ENCODE results near the gene MFNG.

The MFNG gene

GRCh38 chr22:37492428-37493344, 6.5 kb upstream of the MFNG start:
- DNase-seq (ENCODE audit: low spot score) = peak; percentile 55

DNA sequence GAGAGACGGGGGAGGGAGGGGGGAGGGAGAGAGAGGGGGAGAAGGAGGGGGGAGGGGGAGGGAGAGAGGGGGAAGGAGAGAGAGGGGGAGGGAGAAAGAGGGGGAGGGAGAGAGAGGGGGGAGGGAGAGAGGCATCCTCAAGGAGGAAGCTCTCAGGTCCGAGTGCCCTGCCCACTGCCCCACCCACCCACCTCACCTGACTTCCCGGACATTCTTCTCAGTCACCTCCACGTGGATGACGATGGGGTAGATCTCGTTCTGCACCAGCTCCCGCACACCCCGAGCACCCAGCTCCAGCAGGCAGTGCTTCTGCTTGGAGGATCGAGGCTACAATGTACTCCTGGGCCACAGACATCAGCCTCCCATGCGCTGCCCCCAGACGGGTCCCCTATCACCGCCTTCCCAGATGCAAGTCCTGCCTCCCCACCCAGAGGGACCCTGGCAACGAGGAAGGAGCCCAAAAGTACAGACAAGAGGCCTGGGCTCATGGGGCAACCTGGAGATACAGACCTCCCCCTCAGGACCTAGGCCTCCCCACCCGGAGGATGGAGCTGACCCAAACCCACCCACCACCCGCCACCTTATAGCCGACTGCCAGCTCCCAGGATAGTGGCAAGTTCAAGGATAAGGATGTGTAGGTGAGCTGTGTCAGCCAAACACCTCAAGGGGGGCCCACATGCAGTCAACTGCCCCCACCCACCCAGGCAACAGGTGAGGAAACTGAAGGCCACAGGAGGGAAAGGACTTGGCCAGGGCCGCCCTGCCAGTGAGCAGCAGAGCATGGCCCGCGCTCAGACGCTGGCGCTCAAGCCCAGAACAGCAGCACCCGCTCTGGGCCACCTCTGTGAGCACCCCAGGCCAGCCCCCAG, 5.6 kb upstream of the MFNG start:
- no peak for DNase-seq (ENCODE audit: low spot score)

DNA sequence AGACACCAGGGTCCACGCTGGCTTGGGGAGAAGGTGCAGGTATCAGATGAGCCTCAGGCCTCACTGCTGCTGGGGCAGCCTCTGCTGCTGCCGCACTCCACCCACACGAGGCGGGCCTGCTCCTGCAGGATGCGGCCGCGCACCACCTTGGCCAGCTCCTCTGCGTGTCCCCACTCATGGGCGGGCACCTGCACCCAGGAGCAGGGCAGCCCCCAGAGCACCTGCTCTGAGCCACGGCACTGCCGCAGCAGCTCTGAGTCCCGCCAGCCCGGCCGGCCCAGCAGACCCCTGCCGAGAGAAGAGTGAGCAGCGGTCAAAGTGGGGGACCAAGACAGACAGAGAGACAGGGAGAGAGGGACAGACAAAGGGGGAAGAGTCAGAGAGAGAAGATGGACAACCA, 4.9 kb upstream of the MFNG start:
- no peak for DNase-seq (ENCODE audit: low spot score)

- DNase-seq (ENCODE audit: low spot score) = no peak
Observed at GRCh38 chr22:37489983-37490382, 3.8 kb upstream of the MFNG start.

GRCh38 chr22:37488337-37489135, 2.4 kb upstream of the MFNG start:
- DNase-seq (ENCODE audit: low spot score) = no peak

DNA sequence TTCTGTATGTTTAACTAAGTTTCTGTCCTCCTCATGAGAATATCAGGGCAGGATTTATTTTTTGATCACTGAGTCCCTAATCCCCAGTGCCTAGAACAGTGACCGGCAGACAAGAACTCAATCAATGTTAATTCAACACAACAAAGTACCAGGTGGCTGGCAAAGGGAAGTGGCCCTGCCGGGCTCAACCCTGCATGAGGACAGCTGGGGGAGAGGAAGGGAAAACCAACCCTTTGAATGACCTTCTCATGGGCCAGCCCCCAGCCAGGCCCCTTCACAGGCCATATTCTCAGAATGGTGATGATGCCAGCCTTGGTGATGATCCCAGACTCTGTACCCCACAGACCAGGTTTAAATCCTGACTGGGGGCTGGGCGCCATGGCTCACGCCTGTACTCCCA, 1.4 kb upstream of the MFNG start:
- DNase-seq (ENCODE audit: low spot score) = no peak

DNA sequence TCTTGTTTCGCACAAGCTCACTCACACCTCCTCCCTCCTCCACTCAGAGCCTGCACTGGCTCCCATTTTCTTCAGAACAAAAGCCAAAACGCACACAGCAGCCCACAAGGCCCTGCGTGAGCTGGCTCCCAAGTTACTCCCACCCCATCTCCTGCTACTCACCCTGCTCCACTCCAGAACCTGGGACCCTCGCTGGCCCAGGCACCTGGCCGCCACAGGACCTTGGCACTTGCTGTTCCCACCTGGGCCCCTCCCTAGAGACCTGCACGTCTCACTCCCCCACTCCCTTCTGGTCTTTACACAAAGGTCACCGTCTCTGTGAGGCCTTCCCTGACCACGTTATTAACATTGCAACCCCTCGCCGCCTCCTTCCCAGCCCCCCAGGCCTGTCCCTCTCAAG, 945 bp upstream of the MFNG start:
- no peak for DNase-seq (ENCODE audit: low spot score)

GRCh38 chr22:37485395-37486223, 575 bp downstream of the MFNG start:
- no peak for DNase-seq (ENCODE audit: low spot score)

- peak; percentile 92 for DNase-seq (ENCODE audit: low spot score)
Observed at GRCh38 chr22:37484480-37485394, 1.4 kb downstream of the MFNG start.

GRCh38 chr22:37483050-37483449, 3.1 kb downstream of the MFNG start:
- no peak for DNase-seq (ENCODE audit: low spot score)

- no peak for DNase-seq (ENCODE audit: low spot score)
Observed at GRCh38 chr22:37482244-37482643, 3.9 kb downstream of the MFNG start.

DNA sequence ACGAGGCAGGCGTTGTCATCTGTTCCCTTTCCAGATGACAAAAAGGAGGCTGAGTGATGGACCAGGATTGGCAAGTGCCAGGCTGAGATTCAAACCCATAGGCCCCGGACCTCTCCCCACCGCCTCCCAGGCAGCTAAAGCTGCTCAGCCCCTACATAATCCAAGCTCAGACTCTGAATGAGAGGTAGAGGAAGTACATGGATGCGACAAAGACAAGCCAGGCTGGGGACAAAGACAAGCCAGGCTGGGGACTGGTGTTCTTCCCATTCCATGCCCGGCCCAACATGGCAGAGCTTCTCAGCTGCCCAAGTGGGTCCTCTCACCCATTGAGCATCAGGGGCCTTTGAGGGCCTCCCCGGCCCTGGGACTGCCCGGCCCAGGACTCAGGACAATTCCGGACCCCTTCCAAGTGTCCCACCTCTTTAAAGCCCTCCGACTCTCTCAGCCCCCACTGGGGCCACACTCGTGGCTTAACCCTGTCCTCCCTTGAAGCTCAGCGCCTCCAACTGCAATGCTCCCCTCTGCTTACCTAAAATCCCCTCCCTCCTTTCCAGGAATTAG, 4.8 kb downstream of the MFNG start:
- DNase-seq (ENCODE audit: low spot score) = no peak

- DNase-seq (ENCODE audit: low spot score) = no peak
Observed at GRCh38 chr22:37480387-37481346, 5.5 kb downstream of the MFNG start.

DNA sequence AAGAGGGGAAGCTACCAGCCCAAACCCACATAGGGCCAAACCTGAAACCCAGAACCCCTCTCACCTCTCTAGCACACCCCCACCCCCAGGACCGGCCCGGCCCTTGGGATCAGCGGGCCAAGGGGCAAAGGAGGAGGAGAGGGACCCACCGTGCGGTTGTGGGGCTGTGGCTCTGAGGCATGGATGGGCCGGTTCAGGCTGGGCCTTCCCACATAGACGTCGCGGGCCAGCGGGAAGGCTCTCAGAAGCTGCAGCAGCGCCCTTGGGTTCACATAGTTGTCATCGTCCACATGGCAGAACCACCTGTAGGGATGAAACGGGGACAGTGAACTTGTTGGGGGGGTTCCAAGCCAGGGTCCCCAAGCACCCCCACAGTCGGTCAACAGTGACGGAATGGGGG, 7.0 kb downstream of the MFNG start:
- no peak for DNase-seq (ENCODE audit: low spot score)

DNA sequence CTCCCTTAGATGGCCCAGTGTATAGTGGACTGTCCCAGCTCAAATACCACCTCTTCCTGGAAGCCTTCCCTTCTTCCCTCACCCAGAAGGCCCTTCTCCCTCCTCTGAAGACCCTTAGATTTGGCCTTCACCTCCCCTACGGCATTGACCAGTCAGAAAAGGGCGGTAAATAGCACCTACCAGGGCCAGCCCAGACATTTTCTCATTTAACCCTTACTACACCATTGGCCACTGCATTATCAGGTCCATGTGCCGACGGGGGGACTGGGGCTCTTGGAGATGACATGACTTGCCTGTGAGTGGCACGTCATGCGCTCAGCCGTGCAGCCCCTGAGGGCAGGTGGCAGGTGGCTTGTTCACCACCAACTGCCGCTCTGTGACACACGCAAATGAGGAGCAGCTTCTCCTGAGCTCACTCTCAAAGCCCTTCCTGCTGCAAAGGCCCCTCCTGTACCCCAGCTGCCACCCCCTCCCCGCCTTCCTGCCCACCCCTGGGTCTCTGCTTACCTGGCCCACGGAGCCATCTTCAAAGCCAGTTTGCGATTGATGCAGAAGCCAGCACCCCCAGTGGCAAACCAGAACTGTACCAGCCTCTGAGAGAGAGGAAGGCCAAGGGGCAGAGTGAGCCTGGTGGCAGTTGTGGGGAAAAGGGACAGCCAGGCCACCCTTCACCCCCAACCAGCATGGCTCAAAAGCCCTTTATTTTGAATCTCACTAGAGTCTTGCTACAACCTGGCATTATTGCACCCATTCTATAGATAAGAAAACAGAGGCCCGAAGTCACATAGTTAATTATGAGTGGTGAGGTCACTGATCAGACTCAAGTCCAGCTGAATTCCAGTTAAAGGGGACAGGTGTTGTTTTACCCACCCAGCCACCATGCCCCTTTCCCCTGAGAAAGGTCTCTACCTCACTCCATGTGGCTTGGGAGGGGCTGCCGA, 9.5 kb downstream of the MFNG start:
- DNase-seq (ENCODE audit: low spot score) = no peak

DNA sequence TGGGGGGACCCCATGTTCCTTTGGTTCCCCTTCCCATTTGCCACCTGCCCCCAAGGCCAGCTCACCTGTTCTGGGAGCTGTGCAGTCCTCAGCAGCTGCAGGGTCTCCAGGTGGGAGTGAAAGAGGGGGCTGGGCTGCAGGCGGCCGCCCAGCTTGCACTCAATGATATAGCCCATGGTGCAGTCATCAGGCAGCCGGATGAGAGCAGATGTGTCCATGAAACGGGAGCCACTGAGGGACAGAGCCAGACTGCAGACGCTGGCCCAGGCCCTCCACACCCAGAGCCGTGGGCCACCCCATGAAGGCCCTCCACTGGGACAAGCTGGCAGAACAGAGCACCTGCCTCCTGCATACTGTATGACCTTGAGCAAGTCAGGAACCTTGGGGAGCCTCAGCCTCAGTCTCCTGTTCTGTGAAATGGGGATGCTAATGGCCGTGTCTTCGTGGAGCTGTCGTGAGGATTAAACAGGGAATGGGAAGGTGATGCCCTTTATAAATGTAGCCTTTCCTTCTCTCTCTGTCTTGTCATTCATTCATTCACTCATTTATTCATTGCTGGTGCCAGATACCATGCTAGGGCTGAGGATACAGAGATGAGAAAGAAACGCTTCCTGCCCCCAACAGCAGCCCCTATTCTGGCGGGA, 11.6 kb downstream of the MFNG start:
- no peak for DNase-seq (ENCODE audit: low spot score)

- no peak for DNase-seq (ENCODE audit: low spot score)
Observed at GRCh38 chr22:37473437-37473946, 12.7 kb downstream of the MFNG start.

Measured in activated CD4-positive, alpha-beta T cell treated with anti-CD3 and anti-CD28 coated beads, Interleukin-2, Interleukin-4, amounts not matched to agents 100 ng/mL and 50 ng/mL, durations not matched to agents 16 hours and 8 hours (primary cell).